ENCODE measurements around the gene GON4L. TPM values are rescaled to one million over a fixed set of nuclear protein-coding genes. Genes with fewer than 3 reads are reported as not detected.
"Not testable (repeated sequence)": the region's sequence is repeated elsewhere in the genome, so short reads cannot be mapped to it uniquely, and the experiment has no call there.

GON4L gene
- 17.4 and 46.1 TPM in 2 replicates for total RNA-seq

GRCh38 chr1:155856975-155857930 lies at the start of gene GON4L:
Gene GON4L, minus strand, starts transcription at chr1:155857214. Its CDS starts 3,434 bp downstream, at chr1:155853780.
- DNase-seq (ENCODE audit: low read depth) = peak; percentile 87

GRCh38 chr1:155904261-155904660 lies 47.2 kb upstream of the GON4L start:
- no peak for DNase-seq (ENCODE audit: low read depth)

- DNase-seq (ENCODE audit: low read depth) = no peak
Measured at GRCh38 chr1:155900161-155900560, 43.1 kb upstream of the GON4L start.

- no peak for DNase-seq (ENCODE audit: low read depth)
Measured at GRCh38 chr1:155899683-155900082, 42.7 kb upstream of the GON4L start.

- DNase-seq (ENCODE audit: low read depth) = no peak
Measured at GRCh38 chr1:155898888-155899287, 41.9 kb upstream of the GON4L start.

- no peak for DNase-seq (ENCODE audit: low read depth)
Measured at GRCh38 chr1:155897746-155898145, 40.7 kb upstream of the GON4L start.

- not testable (repeated sequence) for DNase-seq (ENCODE audit: low read depth)
Measured at GRCh38 chr1:155896476-155896875, 39.5 kb upstream of the GON4L start.

- DNase-seq (ENCODE audit: low read depth) = peak; percentile 50
Measured at GRCh38 chr1:155895617-155896016, 38.6 kb upstream of the GON4L start.

- DNase-seq (ENCODE audit: low read depth) = peak; percentile 80
Measured at GRCh38 chr1:155893389-155894142, 36.6 kb upstream of the GON4L start.

GRCh38 chr1:155892796-155893195 lies 35.8 kb upstream of the GON4L start:
- DNase-seq (ENCODE audit: low read depth) = peak; percentile 94

GRCh38 chr1:155890251-155890650 lies 33.2 kb upstream of the GON4L start:
- no peak for DNase-seq (ENCODE audit: low read depth)

GRCh38 chr1:155889566-155889965 lies 32.6 kb upstream of the GON4L start:
- no peak for DNase-seq (ENCODE audit: low read depth)

GRCh38 chr1:155888481-155888880 lies 31.5 kb upstream of the GON4L start:
- no peak for DNase-seq (ENCODE audit: low read depth)

- no peak for DNase-seq (ENCODE audit: low read depth)
Measured at GRCh38 chr1:155884982-155885381, 28.0 kb upstream of the GON4L start.

- DNase-seq (ENCODE audit: low read depth) = no peak
Measured at GRCh38 chr1:155884031-155884960, 27.3 kb upstream of the GON4L start.

GRCh38 chr1:155882766-155883165 lies 25.8 kb upstream of the GON4L start:
- DNase-seq (ENCODE audit: low read depth) = no peak

- DNase-seq (ENCODE audit: low read depth) = no peak
Measured at GRCh38 chr1:155882235-155882634, 25.2 kb upstream of the GON4L start.

GRCh38 chr1:155880950-155881349 lies 23.9 kb upstream of the GON4L start:
- no peak for DNase-seq (ENCODE audit: low read depth)

GRCh38 chr1:155880251-155880650 lies 23.2 kb upstream of the GON4L start:
- no peak for DNase-seq (ENCODE audit: low read depth)

- DNase-seq (ENCODE audit: low read depth) = no peak
Measured at GRCh38 chr1:155877945-155878344, 20.9 kb upstream of the GON4L start.

- peak; percentile 49 for DNase-seq (ENCODE audit: low read depth)
Measured at GRCh38 chr1:155873860-155874259, 16.8 kb upstream of the GON4L start.

GRCh38 chr1:155872527-155872926 lies 15.5 kb upstream of the GON4L start:
- DNase-seq (ENCODE audit: low read depth) = no peak
